Glutamatergic neuron (in vitro differentiated cells): ENCODE results near the gene RNF114. TPM values are rescaled to one million over a fixed set of nuclear protein-coding genes. Genes with fewer than 3 reads are reported as not detected.

Experiments used
- DNase-seq: peaks from one replicate; pipeline ENCODE4 v3.0.0; 2022
- H3K27ac Mint-ChIP-seq: one replicate; pipeline ENCODE4 v1.8.0; 2020; ENCODE audit warnings: mild to moderate bottlenecking, mixed read lengths, inconsistent platforms; ENCODE audit not compliant: unreplicated experiment
- H3K27me3 Mint-ChIP-seq: one replicate; pipeline ENCODE4 v1.8.0; 2020; ENCODE audit warnings: mild to moderate bottlenecking, moderate library complexity, mixed read lengths, inconsistent platforms; ENCODE audit not compliant: unreplicated experiment
- H3K36me3 Mint-ChIP-seq: one replicate; pipeline ENCODE4 v1.8.0; 2020; ENCODE audit warnings: mild to moderate bottlenecking, mixed read lengths, inconsistent platforms; ENCODE audit not compliant: unreplicated experiment
- H3K4me1 Mint-ChIP-seq: one replicate; pipeline ENCODE4 v1.8.0; 2020; ENCODE audit warnings: mild to moderate bottlenecking, low read depth, mixed read lengths, inconsistent platforms; ENCODE audit not compliant: unreplicated experiment
- H3K4me3 Mint-ChIP-seq: one replicate; pipeline ENCODE4 v1.8.0; 2020; ENCODE audit warnings: mild to moderate bottlenecking, mixed read lengths, inconsistent platforms; ENCODE audit not compliant: unreplicated experiment
- H3K9me3 Mint-ChIP-seq: one replicate; pipeline ENCODE4 v1.8.0; 2020; ENCODE audit warnings: mild to moderate bottlenecking, moderate library complexity, mixed read lengths, inconsistent platforms; ENCODE audit not compliant: unreplicated experiment
- total RNA-seq: library from RNA; stranded (reverse); fragmentation: NEBNext Ultra II Directional; extraction: Animal tissue kit (Norgen Biotek cat#: 25700); gene quantifications from one replicate; pipeline ENCODE4 v1.2.1, GENCODE V29; 2021; ENCODE audit not compliant: unreplicated experiment
- TF ChIP-seq, protein P1 (sequence below): fragments of 200-600 bp; sonication (generic); IDR thresholded peaks from one replicate; pipeline ENCODE4 v1.5.0; 2021; ENCODE audit not compliant: partially characterized antibody, unreplicated experiment

RNF114 gene
- total RNA-seq, 1 donor from 2014 or later = 64.2 TPM

- H3K9me3 Mint-ChIP-seq = peaks cover 5% of the 10 kb centered on the region
- H3K4me3 Mint-ChIP-seq = peak overlapping the region; percentile 42
- peaks cover 33% of the 10 kb centered on the region for H3K4me1 Mint-ChIP-seq
- H3K27ac Mint-ChIP-seq = no peak overlapping the region
- peaks cover 3% of the 10 kb centered on the region for H3K27me3 Mint-ChIP-seq
- DNase-seq = no peak
- H3K36me3 Mint-ChIP-seq = no peaks in the 10 kb centered on the region
- TF ChIP-seq, protein P1, sequence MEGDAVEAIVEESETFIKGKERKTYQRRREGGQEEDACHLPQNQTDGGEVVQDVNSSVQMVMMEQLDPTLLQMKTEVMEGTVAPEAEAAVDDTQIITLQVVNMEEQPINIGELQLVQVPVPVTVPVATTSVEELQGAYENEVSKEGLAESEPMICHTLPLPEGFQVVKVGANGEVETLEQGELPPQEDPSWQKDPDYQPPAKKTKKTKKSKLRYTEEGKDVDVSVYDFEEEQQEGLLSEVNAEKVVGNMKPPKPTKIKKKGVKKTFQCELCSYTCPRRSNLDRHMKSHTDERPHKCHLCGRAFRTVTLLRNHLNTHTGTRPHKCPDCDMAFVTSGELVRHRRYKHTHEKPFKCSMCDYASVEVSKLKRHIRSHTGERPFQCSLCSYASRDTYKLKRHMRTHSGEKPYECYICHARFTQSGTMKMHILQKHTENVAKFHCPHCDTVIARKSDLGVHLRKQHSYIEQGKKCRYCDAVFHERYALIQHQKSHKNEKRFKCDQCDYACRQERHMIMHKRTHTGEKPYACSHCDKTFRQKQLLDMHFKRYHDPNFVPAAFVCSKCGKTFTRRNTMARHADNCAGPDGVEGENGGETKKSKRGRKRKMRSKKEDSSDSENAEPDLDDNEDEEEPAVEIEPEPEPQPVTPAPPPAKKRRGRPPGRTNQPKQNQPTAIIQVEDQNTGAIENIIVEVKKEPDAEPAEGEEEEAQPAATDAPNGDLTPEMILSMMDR = no peak
Observed at GRCh38 chr20:49985157-49985556, 49.0 kb downstream of the RNF114 start.

DNA sequence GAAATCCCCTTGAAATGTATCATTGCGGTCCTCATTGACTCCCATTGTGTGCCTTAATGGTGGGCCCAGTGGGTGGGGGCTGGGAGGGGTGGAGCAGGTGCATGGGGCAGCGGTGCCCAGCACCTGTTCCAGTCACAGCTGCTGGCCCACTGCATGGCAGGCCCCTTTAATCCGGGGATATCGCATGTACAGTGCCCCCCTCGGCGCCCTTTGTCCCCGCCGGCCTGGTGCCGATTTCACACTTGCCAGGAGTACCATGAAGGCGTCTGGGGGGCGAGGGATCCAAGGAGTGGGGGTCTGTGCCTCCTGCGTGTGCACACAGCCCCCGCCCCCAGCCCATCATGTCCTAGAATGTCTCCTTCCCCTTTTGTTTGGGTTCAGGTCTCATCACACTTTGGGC lies 49.4 kb downstream of the RNF114 start:
- Mint-ChIP-seq H3K4me3 (no peak overlapping the region), H3K27me3 (peaks cover 2% of the 10 kb centered on the region), H3K4me1 (peaks cover 36% of the 10 kb centered on the region), H3K36me3 (no peaks in the 10 kb centered on the region), H3K27ac (no peak overlapping the region), H3K9me3 (peaks cover 5% of the 10 kb centered on the region)
- DNase-seq = no peak
- TF ChIP-seq, protein P1 = no peak

DNA sequence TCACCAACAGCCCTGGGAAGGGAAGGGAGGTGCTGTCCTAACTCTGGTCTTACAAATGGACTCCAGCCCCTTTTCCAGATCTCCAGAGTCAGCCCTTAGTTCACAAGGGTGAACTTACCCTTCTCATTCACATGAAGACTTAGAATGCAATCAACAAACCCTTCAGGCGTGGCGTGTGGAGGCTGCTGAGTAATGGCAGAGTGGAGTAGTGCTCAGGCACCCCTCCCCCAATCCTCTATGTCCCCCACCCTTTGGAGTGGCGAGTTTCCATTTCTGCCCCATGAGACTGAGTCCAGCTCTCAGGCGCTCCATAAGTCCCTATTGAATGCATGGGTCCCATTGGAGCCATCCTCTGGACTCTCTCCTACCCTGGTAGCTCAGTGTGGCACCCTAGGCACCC lies 49.9 kb downstream of the RNF114 start:
- Mint-ChIP-seq H3K9me3 (peaks cover 5% of the 10 kb centered on the region), H3K27ac (no peak overlapping the region), H3K36me3 (no peaks in the 10 kb centered on the region), H3K4me1 (peaks cover 36% of the 10 kb centered on the region), H3K27me3 (peaks cover 2% of the 10 kb centered on the region), H3K4me3 (peak overlapping the region; percentile 38)
- TF ChIP-seq, protein P1 = no peak
- DNase-seq = no peak

GRCh38 chr20:49987015-49987867 lies 51.0 kb downstream of the RNF114 start:
- TF ChIP-seq, protein P1 = no peak
- Mint-ChIP-seq H3K27me3 (no peaks in the 10 kb centered on the region), H3K4me3 (no peak overlapping the region), H3K27ac (no peak overlapping the region), H3K9me3 (peaks cover 5% of the 10 kb centered on the region), H3K4me1 (peaks cover 38% of the 10 kb centered on the region), H3K36me3 (no peaks in the 10 kb centered on the region)
- no peak for DNase-seq

- no peak overlapping the region for H3K27ac Mint-ChIP-seq
- TF ChIP-seq, protein P1 = no peak
- peaks cover 38% of the 10 kb centered on the region for H3K4me1 Mint-ChIP-seq
Observed at GRCh38 chr20:49987868-49988690, 51.9 kb downstream of the RNF114 start.

More at GRCh38 chr20:49987868-49988690, 51.9 kb downstream of the RNF114 start:
- H3K4me3 Mint-ChIP-seq = no peak overlapping the region
- no peaks in the 10 kb centered on the region for H3K36me3 Mint-ChIP-seq
- no peaks in the 10 kb centered on the region for H3K27me3 Mint-ChIP-seq
- DNase-seq = peak; percentile 30
- peaks cover 5% of the 10 kb centered on the region for H3K9me3 Mint-ChIP-seq
